DOHH2 (cell line): ENCODE results near the gene MALRD1.

ENCODE experiments used
- H3F3A ChIP-seq: fragments of 200-600 bp; sonication (generic), shearing (Covaris generic); 2 replicates; pipeline ENCODE4 v1.6.0; 2016; ENCODE audit warnings: antibody characterized with exemption, mild to moderate bottlenecking; ENCODE audit not compliant: control insufficient read depth, insufficient read depth
- H3K27ac ChIP-seq: fragments of 200-600 bp; sonication (generic); 2 replicates; pipeline ENCODE4 v1.5.1; 2014; ENCODE audit warnings: low read depth, mild to moderate bottlenecking, low read length, moderate library complexity
- H3K27me3 ChIP-seq: fragments of 200-600 bp; sonication (generic); 2 replicates; pipeline ENCODE4 v1.6.1; 2014; ENCODE audit warnings: mild to moderate bottlenecking, low read length, mixed read lengths; ENCODE audit not compliant: control insufficient read depth
- H3K36me3 ChIP-seq: fragments of 200-600 bp; sonication (generic); 2 replicates; pipeline ENCODE4 v1.6.1; 2014; ENCODE audit warnings: mild to moderate bottlenecking, low read length, moderate library complexity, mixed read lengths; ENCODE audit not compliant: control insufficient read depth
- H3K4me1 ChIP-seq: fragments of 200-600 bp; sonication (generic); 2 replicates; pipeline ENCODE4 v1.6.1; 2014; ENCODE audit warnings: mild to moderate bottlenecking, low read length, mixed read lengths; ENCODE audit not compliant: control insufficient read depth
- H3K4me2 ChIP-seq: fragments of 200-600 bp; sonication (generic); 2 replicates; pipeline ENCODE4 v1.6.0; 2014; ENCODE audit warnings: mild to moderate bottlenecking, low read length, moderate library complexity
- H3K4me3 ChIP-seq: fragments of 200-600 bp; sonication (generic); 2 replicates; pipeline ENCODE4 v1.5.1; 2014; ENCODE audit warnings: mild to moderate bottlenecking, low read length, mixed read lengths
- H3K79me2 ChIP-seq: fragments of 200-600 bp; sonication (generic); 2 replicates; pipeline ENCODE4 v1.6.1; 2014; ENCODE audit warnings: mild to moderate bottlenecking, low read length, mixed read lengths; ENCODE audit not compliant: control insufficient read depth
- H3K9me2 ChIP-seq: fragments of 200-600 bp; sonication (generic); replicated peaks from 2 replicates; pipeline ENCODE4 v1.6.1; 2014; ENCODE audit warnings: mild to moderate bottlenecking, low read length, mixed read lengths; ENCODE audit not compliant: control insufficient read depth
- H3K9me3 ChIP-seq: fragments of 200-600 bp; sonication (generic); 2 replicates; pipeline ENCODE4 v1.6.1; 2014; ENCODE audit warnings: antibody characterized with exemption, low read length, mixed read lengths; ENCODE audit not compliant: control insufficient read depth, insufficient read depth
- H4K20me1 ChIP-seq: fragments of 200-600 bp; sonication (generic); 2 replicates; pipeline ENCODE4 v1.6.0; 2014; ENCODE audit warnings: low read depth, mild to moderate bottlenecking, antibody characterized with exemption, low read length, moderate library complexity; ENCODE audit not compliant: control insufficient read depth, insufficient read depth
- CTCF ChIP-seq: fragments of 200-600 bp; sonication (generic); IDR thresholded peaks from one replicate; pipeline ENCODE4 v1.5.1; 2014; ENCODE audit warnings: antibody characterized with exemption, mild to moderate bottlenecking, low read depth, low read length; ENCODE audit not compliant: poor library complexity, severe bottlenecking
- EZH2phosphoT487 ChIP-seq: fragments of 200-600 bp; sonication (generic); IDR thresholded peaks from 2 replicates; pipeline ENCODE4 v1.6.1; 2017; ENCODE audit warnings: borderline replicate concordance, mild to moderate bottlenecking, antibody characterized with exemption, low read length, moderate library complexity, mixed read lengths

MALRD1 gene

GRCh38 chr10:19048489-19048888 lies at the start of gene MALRD1:
MALRD1 (plus strand) TSS chr10:19048801; CDS start chr10:19048939, 138 bp downstream.
- Histone ChIP-seq H3K27ac (no peak within 1 kb of the TSS), H3K4me3 (no peak within 1 kb of the TSS), H3K9me2 (no peaks in the 10 kb centered on the region), H3K36me3 (no peaks in the 10 kb centered on the region), H3K4me1 (no peaks in the 10 kb centered on the region), H3K79me2 (no peaks in the 10 kb centered on the region), H4K20me1 (no peaks in the 10 kb centered on the region), H3K9me3 (no peaks in the 10 kb centered on the region), H3K4me2 (no peak within 1 kb of the TSS), H3K27me3 (no peaks in the 10 kb centered on the region), H3F3A (no peaks in the 10 kb centered on the region)
- TF ChIP-seq EZH2phosphoT487 (no peak), CTCF (no peak)

- Histone ChIP-seq H3K79me2 (no peaks in the 10 kb centered on the region), H3K27me3 (no peaks in the 10 kb centered on the region), H3K27ac (no peak overlapping the region), H3K4me3 (no peak overlapping the region), H3F3A (no peaks in the 10 kb centered on the region), H3K9me2 (no peaks in the 10 kb centered on the region), H3K36me3 (no peaks in the 10 kb centered on the region), H4K20me1 (no peaks in the 10 kb centered on the region), H3K4me1 (no peaks in the 10 kb centered on the region), H3K9me3 (no peaks in the 10 kb centered on the region), H3K4me2 (no peak overlapping the region)
- TF ChIP-seq EZH2phosphoT487: no peak
- TF ChIP-seq CTCF: no peak
Measured at GRCh38 chr10:19003341-19003740, 45.3 kb upstream of the MALRD1 start.

GRCh38 chr10:19012111-19012510 lies 36.5 kb upstream of the MALRD1 start:
- Histone ChIP-seq H3K36me3 (no peaks in the 10 kb centered on the region), H3K4me2 (no peak overlapping the region), H3K27me3 (no peaks in the 10 kb centered on the region), H3K9me3 (no peaks in the 10 kb centered on the region), H3K9me2 (no peaks in the 10 kb centered on the region), H3F3A (no peaks in the 10 kb centered on the region), H3K27ac (no peak overlapping the region), H3K4me1 (no peaks in the 10 kb centered on the region), H4K20me1 (no peaks in the 10 kb centered on the region), H3K79me2 (no peaks in the 10 kb centered on the region), H3K4me3 (no peak overlapping the region)
- no peak for TF ChIP-seq CTCF
- TF ChIP-seq EZH2phosphoT487: no peak

GRCh38 chr10:19014034-19014433 lies 34.6 kb upstream of the MALRD1 start:
- no peaks in the 10 kb centered on the region for H3K4me1 ChIP-seq
- TF ChIP-seq EZH2phosphoT487 (no peak), CTCF (no peak)
- H4K20me1 ChIP-seq: no peaks in the 10 kb centered on the region
- H3K79me2 ChIP-seq: no peaks in the 10 kb centered on the region
- no peak overlapping the region for H3K27ac ChIP-seq
- H3K36me3 ChIP-seq: no peaks in the 10 kb centered on the region
- no peaks in the 10 kb centered on the region for H3K9me3 ChIP-seq
- no peaks in the 10 kb centered on the region for H3K9me2 ChIP-seq
- H3F3A ChIP-seq: no peaks in the 10 kb centered on the region
- H3K27me3 ChIP-seq: no peaks in the 10 kb centered on the region
- H3K4me2 ChIP-seq: no peak overlapping the region
- no peak overlapping the region for H3K4me3 ChIP-seq
